Activated CD8-positive, alpha-beta T cell treated with anti-CD3 and anti-CD28 coated beads for 36 hours (primary cell): ENCODE measurements around the gene OLFML2A. TPM values are rescaled to one million over a fixed set of nuclear protein-coding genes. Genes with fewer than 3 reads are reported as not detected.

ENCODE experiments used
- ATAC-seq: fragments of 200-7000 bp; cut with Tn5 transposase; one replicate; pipeline ENCODE4 v1.10.0; 2021; ENCODE audit warnings: mild to moderate bottlenecking, moderate library complexity
- CTCF ChIA-PET: fragments of 350-600 bp; sonication (Branson Sonifier 250); formaldehyde crosslinking; loops from one replicate; lab custom pipeline; 2021; ENCODE audit warnings: antibody characterized with exemption; lab: Charles Lee
- POLR2A ChIA-PET: fragments of 350-600 bp; sonication (Branson Sonifier 250); formaldehyde crosslinking; loops from one replicate; lab custom pipeline; 2021; ENCODE audit warnings: antibody characterized with exemption; lab: Charles Lee
- DNase-seq: peaks from one replicate; pipeline ENCODE4 v3.0.0-alpha.2; 2020
- H3K27ac Mint-ChIP-seq: one replicate; pipeline ENCODE4 v1.8.0; 2021; ENCODE audit warnings: mild to moderate bottlenecking, mixed read lengths
- H3K27me3 Mint-ChIP-seq: one replicate; pipeline ENCODE4 v1.8.0; 2021; ENCODE audit warnings: mixed read lengths
- H3K36me3 Mint-ChIP-seq: one replicate; pipeline ENCODE4 v1.8.0; 2021; ENCODE audit warnings: low read depth, mixed read lengths
- H3K4me1 Mint-ChIP-seq: one replicate; pipeline ENCODE4 v1.8.0; 2021; ENCODE audit warnings: low read depth, mixed read lengths
- H3K4me3 Mint-ChIP-seq: one replicate; pipeline ENCODE4 v1.8.0; 2021; ENCODE audit warnings: mild to moderate bottlenecking, moderate library complexity, mixed read lengths
- H3K9me3 Mint-ChIP-seq: one replicate; pipeline ENCODE4 v1.8.0; 2021; ENCODE audit warnings: mixed read lengths
- intact Hi-C: fragments of 100-400 bp; cut with micrococcal nuclease; formaldehyde crosslinking; loops from one replicate; pipeline ENCODE4 v1.10.0; 2022
- total RNA-seq, 2 experiments: library from RNA; stranded (reverse); gene quantifications; one replicate each; pipeline ENCODE4 v1.2.3, GENCODE V29; 2021
- TF ChIP-seq, protein P1 (sequence below): fragments of 200-600 bp; IDR thresholded peaks from one replicate; pipeline ENCODE4 v1.8.0; 2022; ENCODE audit warnings: antibody characterized with exemption, mild to moderate bottlenecking

The OLFML2A gene
- total RNA-seq, 2 experiments from 2014 or later, result not detected

DNA sequence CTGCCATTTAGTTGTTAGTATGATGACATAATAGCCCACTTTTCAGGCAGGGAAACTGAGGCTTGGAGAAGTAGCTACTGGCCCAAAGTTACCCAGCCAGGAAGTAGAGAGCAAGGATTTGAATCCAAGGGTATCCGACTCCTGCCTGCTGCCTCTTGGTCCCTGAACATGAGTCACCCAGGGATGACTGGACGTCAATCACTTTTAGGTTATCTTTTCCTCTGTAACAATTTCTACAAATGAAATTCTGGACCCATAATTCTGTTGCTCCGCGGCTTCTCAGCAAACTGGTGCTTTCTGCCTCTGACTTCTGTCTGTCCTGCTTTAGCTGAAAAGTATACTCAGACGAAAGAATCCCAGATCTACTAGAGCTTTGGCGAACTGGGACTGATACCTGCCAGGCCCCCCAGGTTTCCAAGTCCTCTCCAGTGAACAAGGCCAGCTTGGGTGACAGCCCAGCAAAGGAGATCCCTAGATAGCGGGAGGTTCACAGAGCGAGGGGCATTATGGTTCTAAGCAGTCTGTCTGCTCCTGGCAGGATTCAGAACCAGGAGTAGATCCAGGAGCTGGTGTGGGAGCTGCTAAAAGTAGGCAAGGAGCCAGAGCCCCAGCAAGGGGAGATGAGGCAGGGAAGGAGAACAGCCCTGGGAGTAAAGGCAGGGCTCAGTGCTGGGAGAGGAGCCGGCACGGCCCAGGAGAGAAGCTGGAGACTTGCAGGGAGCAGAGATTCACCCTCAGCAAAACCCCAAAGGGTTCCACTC lies 20.6 kb downstream of the OLFML2A start:
- Mint-ChIP-seq H3K36me3 (no peaks in the 10 kb centered on the region), H3K9me3 (no peaks in the 10 kb centered on the region), H3K27ac (no peak overlapping the region), H3K4me3 (no peak overlapping the region), H3K27me3 (peaks cover 17% of the 10 kb centered on the region), H3K4me1 (no peaks in the 10 kb centered on the region)
- DNase-seq (no peak), ATAC-seq (no peak)
- TF ChIP-seq, protein P1, sequence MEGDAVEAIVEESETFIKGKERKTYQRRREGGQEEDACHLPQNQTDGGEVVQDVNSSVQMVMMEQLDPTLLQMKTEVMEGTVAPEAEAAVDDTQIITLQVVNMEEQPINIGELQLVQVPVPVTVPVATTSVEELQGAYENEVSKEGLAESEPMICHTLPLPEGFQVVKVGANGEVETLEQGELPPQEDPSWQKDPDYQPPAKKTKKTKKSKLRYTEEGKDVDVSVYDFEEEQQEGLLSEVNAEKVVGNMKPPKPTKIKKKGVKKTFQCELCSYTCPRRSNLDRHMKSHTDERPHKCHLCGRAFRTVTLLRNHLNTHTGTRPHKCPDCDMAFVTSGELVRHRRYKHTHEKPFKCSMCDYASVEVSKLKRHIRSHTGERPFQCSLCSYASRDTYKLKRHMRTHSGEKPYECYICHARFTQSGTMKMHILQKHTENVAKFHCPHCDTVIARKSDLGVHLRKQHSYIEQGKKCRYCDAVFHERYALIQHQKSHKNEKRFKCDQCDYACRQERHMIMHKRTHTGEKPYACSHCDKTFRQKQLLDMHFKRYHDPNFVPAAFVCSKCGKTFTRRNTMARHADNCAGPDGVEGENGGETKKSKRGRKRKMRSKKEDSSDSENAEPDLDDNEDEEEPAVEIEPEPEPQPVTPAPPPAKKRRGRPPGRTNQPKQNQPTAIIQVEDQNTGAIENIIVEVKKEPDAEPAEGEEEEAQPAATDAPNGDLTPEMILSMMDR, result no peak
- ChIA-PET CTCF (interaction anchor here (1.0 to 1.6 kb wide), 2 partner anchors 26 to 43 kb away, joined by 3 to 7 read pairs; partner anchors contain the start of gene NR6A1), POLR2A (no interaction called here)
- intact Hi-C loops, result no loop called here

DNA sequence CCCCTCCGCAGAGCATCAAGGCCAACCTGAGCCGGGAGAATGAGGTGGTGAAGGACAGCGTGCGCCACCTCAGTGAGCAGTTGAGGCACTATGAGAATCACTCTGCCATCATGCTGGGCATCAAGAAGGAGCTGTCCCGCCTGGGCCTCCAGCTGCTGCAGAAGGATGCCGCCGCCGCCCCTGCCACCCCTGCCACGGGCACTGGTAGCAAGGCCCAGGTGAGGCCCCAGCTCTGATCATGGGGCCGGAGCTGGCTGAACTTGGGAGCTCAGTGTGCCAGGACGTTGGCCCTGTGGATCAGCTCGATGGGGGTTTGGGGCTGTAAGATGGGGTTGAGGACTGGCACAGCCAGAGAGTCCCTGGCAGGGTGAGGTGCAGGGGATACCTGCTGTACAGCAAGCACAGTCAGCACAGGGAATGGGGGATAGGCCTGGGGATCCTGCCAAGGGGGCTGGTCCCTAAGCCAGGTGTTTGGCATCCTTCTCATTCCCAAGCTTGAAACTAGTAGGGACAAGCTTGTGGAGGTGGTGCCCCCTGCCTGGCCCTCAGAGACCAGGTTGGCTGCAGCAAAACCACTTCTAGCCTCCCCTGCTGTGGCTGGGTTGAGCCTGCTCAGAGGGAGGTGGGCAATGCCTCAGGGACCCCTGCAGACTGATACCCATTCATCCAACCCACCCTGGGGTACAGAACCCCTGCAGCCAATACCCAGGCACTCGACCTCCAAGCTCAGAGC lies 22.5 kb downstream of the OLFML2A start:
- TF ChIP-seq, protein P1, result no peak
- ChIA-PET POLR2A (interaction anchor here (1.1 kb wide), 1 partner anchor 59 kb away, joined by 3 read pairs; no protein-coding TSS in a partner anchor), CTCF (interaction anchor here (0.7 to 1.6 kb wide), 4 partner anchors 27 to 54 kb away, joined by 3 to 4 read pairs (median 4); partner anchors contain the start of gene WDR38)
- Mint-ChIP-seq H3K27me3 (peaks cover 8% of the 10 kb centered on the region), H3K9me3 (no peaks in the 10 kb centered on the region), H3K4me1 (no peaks in the 10 kb centered on the region), H3K36me3 (no peaks in the 10 kb centered on the region), H3K4me3 (no peak overlapping the region), H3K27ac (no peak overlapping the region)
- intact Hi-C loops, result no loop called here
- ATAC-seq, result no peak
- DNase-seq, result no peak

DNA sequence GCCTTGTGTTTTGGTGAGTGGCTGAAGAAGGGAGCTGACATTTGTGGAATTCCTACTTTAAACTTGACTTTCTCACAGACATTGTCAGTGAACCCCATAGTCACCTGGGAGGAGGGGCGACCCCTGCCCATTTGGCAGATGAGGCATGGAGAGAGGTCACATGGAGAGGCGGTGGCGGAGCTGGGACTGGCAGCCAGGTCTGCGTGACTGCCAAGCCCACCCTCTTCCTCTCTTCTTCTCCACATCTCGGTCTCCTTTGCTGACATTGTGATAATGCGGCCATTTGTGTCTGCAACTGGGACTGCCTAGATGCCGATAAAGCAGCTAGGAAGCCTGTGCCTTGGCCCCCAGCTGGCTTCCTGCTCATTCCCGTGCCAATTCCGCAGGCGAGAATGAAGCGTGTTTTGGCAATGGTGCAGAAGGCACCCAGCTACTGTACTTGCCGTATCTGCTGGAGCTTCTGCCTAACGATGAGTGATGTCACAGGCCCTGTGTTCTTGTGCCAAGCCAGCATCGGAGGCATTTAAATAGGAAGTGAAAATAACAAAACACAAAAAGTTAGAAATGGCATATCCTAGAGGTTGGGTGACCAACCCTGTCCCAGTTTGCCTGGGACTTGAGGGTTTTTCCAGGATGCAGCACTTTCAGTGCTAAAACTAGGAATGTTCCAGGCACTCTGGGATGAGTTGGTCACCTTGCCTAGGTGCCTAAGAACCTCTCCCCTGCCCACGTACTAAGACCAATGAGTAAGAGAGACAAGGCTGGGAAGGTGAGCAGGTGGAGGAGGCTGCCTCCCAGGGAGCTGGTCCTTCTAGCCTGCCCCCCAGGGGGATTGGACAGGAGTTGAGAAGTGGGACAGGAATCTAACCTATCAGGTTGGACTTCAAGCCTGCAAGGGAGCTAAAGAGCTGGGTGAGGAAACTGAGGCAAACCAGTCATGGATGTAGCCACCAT lies 23.6 kb downstream of the OLFML2A start:
- no peak overlapping the region for H3K4me3 Mint-ChIP-seq
- H3K4me1 Mint-ChIP-seq, result no peaks in the 10 kb centered on the region
- peaks cover 10% of the 10 kb centered on the region for H3K27me3 Mint-ChIP-seq
- DNase-seq, result no peak
- H3K27ac Mint-ChIP-seq, result no peak overlapping the region
- no peaks in the 10 kb centered on the region for H3K36me3 Mint-ChIP-seq
- intact Hi-C loops, result no loop called here
- POLR2A ChIA-PET, result interaction anchor here (1.1 kb wide), 1 partner anchor 58 kb away, joined by 3 read pairs; no protein-coding TSS in a partner anchor
- H3K9me3 Mint-ChIP-seq, result no peaks in the 10 kb centered on the region
- no peak for ATAC-seq
- TF ChIP-seq, protein P1, result no peak
- CTCF ChIA-PET, result interaction anchor here (1.2 to 1.6 kb wide), 3 partner anchors 29 to 343 kb away, joined by 3 to 4 read pairs (median 3); partner anchors contain the start of genes SCAI and WDR38

DNA sequence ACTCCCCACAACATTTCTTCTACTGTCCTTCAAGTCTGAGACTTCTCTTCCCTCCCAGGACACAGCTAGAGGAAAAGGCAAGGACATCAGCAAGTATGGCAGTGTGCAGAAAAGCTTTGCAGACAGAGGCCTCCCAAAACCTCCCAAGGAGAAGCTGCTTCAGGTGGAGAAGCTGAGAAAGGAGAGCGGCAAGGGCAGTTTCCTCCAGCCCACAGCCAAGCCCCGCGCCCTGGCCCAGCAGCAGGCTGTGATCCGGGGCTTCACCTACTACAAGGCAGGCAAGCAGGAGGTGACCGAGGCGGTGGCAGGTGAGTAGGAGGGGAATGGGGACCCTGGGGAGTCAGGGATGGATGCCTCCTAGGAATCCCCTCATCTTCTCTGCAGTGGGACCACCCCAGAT lies 24.4 kb downstream of the OLFML2A start:
- ChIA-PET CTCF (interaction anchor here (1.2 kb wide), 1 partner anchor 342 kb away, joined by 3 read pairs; the partner anchor contains the start of gene SCAI), POLR2A (no interaction called here)
- Mint-ChIP-seq H3K36me3 (no peaks in the 10 kb centered on the region), H3K27ac (no peak overlapping the region), H3K27me3 (peaks cover 10% of the 10 kb centered on the region), H3K4me3 (no peak overlapping the region), H3K9me3 (no peaks in the 10 kb centered on the region), H3K4me1 (no peaks in the 10 kb centered on the region)
- DNase-seq (no peak), ATAC-seq (no peak)
- intact Hi-C loops, result no loop called here
- TF ChIP-seq, protein P1, result no peak
